ENCODE measurements around the gene CLIP3. TPM values are rescaled to one million over a fixed set of nuclear protein-coding genes. Genes with fewer than 3 reads are reported as not detected.

CLIP3 gene
- total RNA-seq, 1 donor from 2014 or later, result 2.4 TPM

DNA sequence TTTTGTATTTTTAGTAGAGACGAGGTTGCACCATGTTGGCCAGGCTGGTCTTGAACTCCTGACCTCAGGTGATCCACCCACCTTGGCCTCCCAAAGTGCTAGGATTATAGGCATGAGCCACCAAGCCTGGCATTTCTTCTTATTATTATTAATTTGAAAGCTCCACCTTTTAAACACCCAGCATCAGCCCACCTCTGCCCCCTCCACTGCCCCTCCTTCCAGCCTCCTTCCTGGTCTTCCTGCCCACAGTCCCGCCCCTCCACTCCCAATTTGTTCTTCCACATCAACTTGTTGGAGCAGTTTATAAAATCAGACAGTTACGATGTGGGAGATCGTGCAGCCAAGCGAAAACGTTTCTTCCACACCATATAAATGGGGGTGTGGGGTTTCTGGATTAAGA is 7.8 kb upstream of the CLIP3 start:
- Mint-ChIP-seq H3K9me3 (no peaks in the 10 kb centered on the region), H3K27ac (no peak overlapping the region), H3K4me1 (ENCODE audit: low read depth) (peaks cover 14% of the 10 kb centered on the region), H3K27me3 (ENCODE audit: low read depth) (no peaks in the 10 kb centered on the region), H3K4me3 (ENCODE audit: low read depth) (no peak overlapping the region), H3K36me3 (ENCODE audit: low read depth) (peaks cover 8% of the 10 kb centered on the region)
- DNase-seq (ENCODE audit: low spot score), result no peak
- intact Hi-C loops (cut with micrococcal nuclease), result no loop called here

DNA sequence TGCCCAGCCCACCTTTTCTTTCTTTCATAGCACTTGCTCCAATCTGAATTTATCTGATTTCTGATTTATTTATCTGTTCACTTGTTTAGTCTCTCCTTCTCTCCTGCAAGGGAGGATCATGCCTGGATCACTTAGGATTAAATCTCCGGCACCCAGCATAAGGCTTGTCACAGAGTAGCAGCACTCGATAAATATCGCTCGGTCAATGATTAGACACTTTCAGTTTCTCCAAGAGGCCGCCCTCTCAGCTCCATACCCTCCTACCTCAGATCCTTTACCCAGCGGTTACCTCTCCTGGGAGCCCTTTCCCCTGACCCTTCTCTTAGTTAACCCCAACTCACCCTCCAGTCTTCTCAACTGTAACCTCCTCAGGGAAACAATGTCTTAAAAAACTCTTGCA is 1.4 kb downstream of the CLIP3 start:
- H3K36me3 Mint-ChIP-seq (ENCODE audit: low read depth), result peaks cover 24% of the 10 kb centered on the region
- H3K4me1 Mint-ChIP-seq (ENCODE audit: low read depth), result peaks cover 25% of the 10 kb centered on the region
- no peak overlapping the region for H3K27ac Mint-ChIP-seq
- no peak for DNase-seq (ENCODE audit: low spot score)
- H3K27me3 Mint-ChIP-seq (ENCODE audit: low read depth), result no peaks in the 10 kb centered on the region
- no peaks in the 10 kb centered on the region for H3K9me3 Mint-ChIP-seq
- H3K4me3 Mint-ChIP-seq (ENCODE audit: low read depth), result no peak overlapping the region
- intact Hi-C loops (cut with micrococcal nuclease), result no loop called here

DNA sequence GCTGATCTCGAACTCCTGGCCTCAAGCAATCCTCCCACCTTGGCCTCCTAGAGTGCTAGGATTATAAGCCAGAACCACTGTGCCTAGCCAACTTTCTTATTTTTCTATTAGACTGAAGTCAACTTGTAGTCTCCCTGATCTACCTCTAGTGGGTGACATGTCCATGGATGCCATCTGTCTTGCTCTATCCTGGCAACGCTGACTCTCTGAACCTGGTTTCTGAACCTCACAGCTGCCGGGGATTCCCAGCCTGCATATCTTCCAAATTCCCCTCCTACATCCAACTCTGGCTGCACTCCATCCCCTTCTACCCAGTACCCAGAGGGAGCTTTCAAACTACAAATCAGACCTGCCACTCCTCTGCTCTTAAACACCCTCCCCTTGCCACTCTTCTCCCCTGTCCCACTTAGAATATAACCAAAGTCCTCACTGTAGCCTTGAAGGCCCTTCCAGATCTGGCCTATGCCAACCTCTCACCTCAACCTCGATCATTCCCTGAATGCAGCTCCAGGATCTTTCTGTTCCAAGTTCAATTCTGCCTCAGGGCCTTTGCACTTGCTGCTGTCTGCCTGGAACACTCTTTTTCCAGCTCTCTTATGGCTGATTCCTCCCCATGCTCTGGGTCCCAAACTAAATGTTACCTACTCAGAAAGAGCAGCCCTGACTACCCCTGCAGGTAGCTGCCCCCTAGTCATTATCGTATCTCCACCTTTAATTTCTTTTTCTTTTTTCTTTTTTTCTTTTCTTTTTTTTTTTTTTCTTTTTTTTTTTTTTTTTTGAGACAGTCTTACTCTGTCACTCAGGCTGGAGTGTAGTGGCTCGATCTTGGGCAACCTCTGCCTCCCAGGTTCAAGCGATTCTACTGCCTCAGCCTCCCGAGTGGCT is 2.2 kb downstream of the CLIP3 start:
- Mint-ChIP-seq H3K27me3 (ENCODE audit: low read depth) (no peaks in the 10 kb centered on the region), H3K36me3 (ENCODE audit: low read depth) (peaks cover 24% of the 10 kb centered on the region), H3K4me3 (ENCODE audit: low read depth) (no peak overlapping the region), H3K27ac (no peak overlapping the region), H3K4me1 (ENCODE audit: low read depth) (peaks cover 19% of the 10 kb centered on the region), H3K9me3 (no peaks in the 10 kb centered on the region)
- intact Hi-C loops (cut with micrococcal nuclease), result no loop called here
- DNase-seq (ENCODE audit: low spot score), result no peak

DNA sequence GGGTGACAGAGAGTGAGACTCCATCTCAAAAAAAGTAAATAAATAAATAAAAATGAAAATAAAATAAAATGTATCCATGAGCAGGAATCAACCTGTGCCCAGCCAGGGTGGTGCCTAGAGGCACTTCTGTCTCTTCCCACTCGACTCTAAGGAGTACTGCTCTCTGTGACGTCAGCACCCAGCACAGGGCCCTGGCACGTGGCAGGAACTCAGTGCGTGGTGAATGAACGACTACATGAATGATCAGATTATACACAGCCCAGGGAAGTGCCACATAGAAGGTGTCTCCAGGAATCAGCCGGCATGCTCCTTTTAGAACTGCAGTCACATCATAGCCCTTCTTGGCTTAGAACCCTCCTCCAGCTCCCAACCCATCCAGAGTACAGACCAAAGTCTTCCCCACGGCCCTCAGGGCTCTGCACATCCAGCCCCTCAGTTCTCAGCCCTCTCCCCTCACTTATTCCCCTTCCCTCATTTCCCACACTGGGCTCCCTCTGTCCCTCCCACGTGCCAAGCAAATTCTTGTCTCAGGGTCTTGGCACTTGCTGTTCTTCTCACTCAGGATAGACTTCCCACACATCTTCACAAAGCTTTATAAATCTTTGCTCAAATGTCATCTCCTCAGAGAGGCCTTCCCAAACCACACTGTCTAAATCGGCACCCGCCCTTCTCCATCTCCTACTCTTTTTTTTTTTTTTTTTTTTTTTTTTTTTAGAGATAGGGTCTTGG is 4.2 kb downstream of the CLIP3 start:
- DNase-seq (ENCODE audit: low spot score), result no peak
- Mint-ChIP-seq H3K27me3 (ENCODE audit: low read depth) (no peaks in the 10 kb centered on the region), H3K4me1 (ENCODE audit: low read depth) (peaks cover 8% of the 10 kb centered on the region), H3K9me3 (no peaks in the 10 kb centered on the region), H3K4me3 (ENCODE audit: low read depth) (no peak overlapping the region), H3K27ac (no peak overlapping the region), H3K36me3 (ENCODE audit: low read depth) (peaks cover 17% of the 10 kb centered on the region)
- intact Hi-C loops (cut with micrococcal nuclease), result no loop called here

DNA sequence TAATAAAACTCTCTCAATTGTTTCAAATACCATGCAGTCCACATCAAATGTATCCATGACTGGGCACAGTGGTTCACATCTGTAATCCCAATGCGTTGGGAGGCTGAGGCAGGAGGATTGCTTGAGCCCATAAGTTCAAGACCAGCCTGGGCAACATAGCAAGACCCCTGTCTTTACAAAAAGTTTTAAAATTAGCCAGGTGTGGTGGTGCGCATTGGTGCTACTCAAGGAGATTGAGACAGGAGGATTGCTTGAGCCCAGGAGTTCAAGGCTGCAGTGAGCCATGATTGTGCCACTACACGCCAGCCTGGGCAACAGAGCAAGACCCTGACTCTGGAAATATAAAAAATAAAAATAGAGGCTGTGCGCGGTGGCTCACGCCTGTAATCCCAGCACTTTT is 5.0 kb downstream of the CLIP3 start:
- Mint-ChIP-seq H3K27me3 (ENCODE audit: low read depth) (no peaks in the 10 kb centered on the region), H3K9me3 (no peaks in the 10 kb centered on the region), H3K4me1 (ENCODE audit: low read depth) (peaks cover 4% of the 10 kb centered on the region), H3K4me3 (ENCODE audit: low read depth) (no peak overlapping the region), H3K27ac (no peak overlapping the region), H3K36me3 (ENCODE audit: low read depth) (peaks cover 20% of the 10 kb centered on the region)
- DNase-seq (ENCODE audit: low spot score), result no peak
- intact Hi-C loops (cut with micrococcal nuclease), result no loop called here

DNA sequence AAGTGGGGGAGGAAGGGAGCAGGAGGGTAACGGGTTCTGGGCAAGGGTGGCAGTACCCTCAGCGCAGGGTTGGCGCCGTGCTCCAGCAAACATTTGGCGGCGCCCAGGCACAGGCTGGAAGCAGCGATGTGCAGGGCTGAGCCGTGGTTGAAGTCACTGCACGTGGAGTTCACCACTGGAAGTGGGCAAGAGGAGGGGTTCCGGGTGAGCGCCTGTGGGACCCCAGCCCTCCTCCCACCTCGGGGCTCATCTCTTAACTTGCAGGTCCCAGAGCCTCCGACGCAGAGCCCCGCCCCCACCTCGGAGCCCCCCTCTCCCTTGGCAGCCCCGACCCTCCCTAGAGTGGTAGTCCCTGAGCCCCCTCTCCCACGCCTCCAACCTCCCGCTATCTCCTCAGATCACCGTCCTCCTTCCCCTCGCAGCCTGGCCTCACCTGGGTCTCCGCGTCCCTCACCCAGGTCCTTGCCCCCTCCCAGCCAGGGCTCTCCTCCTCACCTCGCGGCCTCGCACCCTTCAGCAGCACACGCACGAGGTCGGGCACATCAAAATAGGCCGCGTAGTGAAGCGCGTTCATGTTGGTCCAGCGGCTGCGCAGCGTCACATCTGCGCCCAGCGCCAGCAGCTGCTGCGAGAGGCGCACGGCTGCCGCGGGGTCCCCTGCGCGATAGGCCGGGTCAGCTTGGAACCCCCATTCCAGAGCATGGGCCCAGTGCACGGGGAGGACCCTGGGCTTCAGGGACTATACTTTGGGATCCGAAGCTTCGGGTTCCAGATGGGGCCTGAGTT is 6.4 kb downstream of the CLIP3 start:
- no peaks in the 10 kb centered on the region for H3K27me3 Mint-ChIP-seq (ENCODE audit: low read depth)
- H3K4me3 Mint-ChIP-seq (ENCODE audit: low read depth), result no peak overlapping the region
- H3K27ac Mint-ChIP-seq, result no peak overlapping the region
- intact Hi-C loops (cut with micrococcal nuclease), result no loop called here
- H3K36me3 Mint-ChIP-seq (ENCODE audit: low read depth), result peaks cover 22% of the 10 kb centered on the region
- DNase-seq (ENCODE audit: low spot score), result no peak
- H3K4me1 Mint-ChIP-seq (ENCODE audit: low read depth), result peaks cover 4% of the 10 kb centered on the region
- no peaks in the 10 kb centered on the region for H3K9me3 Mint-ChIP-seq

DNA sequence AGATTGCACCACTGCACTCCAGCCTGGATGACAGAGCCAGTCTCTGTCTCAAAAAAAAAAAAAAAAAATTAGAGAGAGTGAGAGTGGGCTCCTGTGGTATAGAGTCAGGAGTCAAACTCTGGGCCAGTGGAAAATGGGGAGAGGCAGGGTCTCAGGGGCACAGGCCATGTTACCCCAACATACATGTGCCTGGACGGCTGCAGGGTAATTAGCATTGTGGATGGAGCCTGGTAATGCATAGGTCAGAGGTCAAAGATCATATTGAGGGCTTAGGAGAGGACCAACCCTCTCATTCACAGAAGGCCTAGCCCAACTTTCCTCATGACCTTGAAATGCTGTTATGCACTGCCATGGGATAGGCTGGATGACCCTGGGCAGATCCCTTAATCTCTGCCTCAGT is 7.1 kb downstream of the CLIP3 start:
- Mint-ChIP-seq H3K27ac (no peak overlapping the region), H3K4me1 (ENCODE audit: low read depth) (peaks cover 3% of the 10 kb centered on the region), H3K36me3 (ENCODE audit: low read depth) (peaks cover 25% of the 10 kb centered on the region), H3K9me3 (no peaks in the 10 kb centered on the region), H3K27me3 (ENCODE audit: low read depth) (no peaks in the 10 kb centered on the region), H3K4me3 (ENCODE audit: low read depth) (no peak overlapping the region)
- DNase-seq (ENCODE audit: low spot score), result no peak
- intact Hi-C loops (cut with micrococcal nuclease), result no loop called here

DNA sequence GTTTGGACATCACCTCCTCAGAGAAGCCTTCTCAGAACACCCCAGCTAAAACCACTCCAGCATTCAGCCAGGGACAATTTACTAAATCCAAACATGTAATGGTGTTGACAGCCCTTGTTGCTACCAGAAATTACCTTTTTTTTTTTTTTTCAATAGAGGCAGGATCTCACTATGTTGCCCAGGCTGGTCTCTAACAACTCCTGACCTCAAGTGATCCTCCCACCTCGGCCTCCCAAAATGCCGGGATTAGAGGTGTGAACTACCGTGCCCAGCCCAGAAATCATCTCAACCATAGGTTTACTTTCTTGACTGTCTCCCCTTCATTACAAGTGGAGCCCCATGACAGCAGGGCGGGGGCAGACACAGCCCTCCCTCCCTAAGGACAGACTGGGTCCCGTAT is 9.2 kb downstream of the CLIP3 start:
- H3K4me1 Mint-ChIP-seq (ENCODE audit: low read depth), result no peaks in the 10 kb centered on the region
- no peaks in the 10 kb centered on the region for H3K9me3 Mint-ChIP-seq
- peaks cover 22% of the 10 kb centered on the region for H3K36me3 Mint-ChIP-seq (ENCODE audit: low read depth)
- no peak overlapping the region for H3K4me3 Mint-ChIP-seq (ENCODE audit: low read depth)
- H3K27me3 Mint-ChIP-seq (ENCODE audit: low read depth), result no peaks in the 10 kb centered on the region
- H3K27ac Mint-ChIP-seq, result no peak overlapping the region
- intact Hi-C loops (cut with micrococcal nuclease), result no loop called here
- DNase-seq (ENCODE audit: low spot score), result no peak

DNA sequence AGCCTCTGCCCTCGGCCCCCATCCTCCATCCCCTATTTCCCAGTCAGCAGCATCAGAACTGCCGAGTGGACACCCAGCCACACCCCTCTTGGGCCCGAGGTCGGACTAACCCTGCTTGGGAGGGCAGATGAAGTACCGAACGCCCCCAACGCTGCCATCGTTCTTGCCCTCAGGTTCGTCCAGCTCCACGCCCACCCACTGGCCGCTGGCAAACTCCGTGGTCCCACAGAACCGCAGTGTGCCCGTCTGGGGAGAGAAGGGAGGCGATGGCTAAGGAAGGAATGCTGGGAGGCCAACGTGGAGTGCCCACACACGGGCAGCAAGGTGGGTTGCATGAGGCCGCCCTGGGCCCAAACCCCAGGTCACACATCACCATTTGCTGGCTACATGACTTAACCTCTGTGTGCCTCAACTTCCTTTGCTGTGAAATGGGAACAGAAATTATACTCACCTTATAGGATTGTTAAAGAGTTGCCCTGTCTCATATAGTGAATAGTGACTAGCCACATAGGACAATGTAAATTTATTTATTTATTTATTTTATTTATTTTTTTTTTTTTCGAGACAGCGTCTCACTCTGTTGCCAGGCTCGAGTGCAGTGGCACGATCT is 13.5 kb downstream of the CLIP3 start:
- Mint-ChIP-seq H3K27ac (no peak overlapping the region), H3K4me3 (ENCODE audit: low read depth) (no peak overlapping the region), H3K27me3 (ENCODE audit: low read depth) (no peaks in the 10 kb centered on the region), H3K36me3 (ENCODE audit: low read depth) (peaks cover 19% of the 10 kb centered on the region), H3K9me3 (no peaks in the 10 kb centered on the region), H3K4me1 (ENCODE audit: low read depth) (peaks cover 16% of the 10 kb centered on the region)
- DNase-seq (ENCODE audit: low spot score), result no peak
- intact Hi-C loops (cut with micrococcal nuclease), result no loop called here

DNA sequence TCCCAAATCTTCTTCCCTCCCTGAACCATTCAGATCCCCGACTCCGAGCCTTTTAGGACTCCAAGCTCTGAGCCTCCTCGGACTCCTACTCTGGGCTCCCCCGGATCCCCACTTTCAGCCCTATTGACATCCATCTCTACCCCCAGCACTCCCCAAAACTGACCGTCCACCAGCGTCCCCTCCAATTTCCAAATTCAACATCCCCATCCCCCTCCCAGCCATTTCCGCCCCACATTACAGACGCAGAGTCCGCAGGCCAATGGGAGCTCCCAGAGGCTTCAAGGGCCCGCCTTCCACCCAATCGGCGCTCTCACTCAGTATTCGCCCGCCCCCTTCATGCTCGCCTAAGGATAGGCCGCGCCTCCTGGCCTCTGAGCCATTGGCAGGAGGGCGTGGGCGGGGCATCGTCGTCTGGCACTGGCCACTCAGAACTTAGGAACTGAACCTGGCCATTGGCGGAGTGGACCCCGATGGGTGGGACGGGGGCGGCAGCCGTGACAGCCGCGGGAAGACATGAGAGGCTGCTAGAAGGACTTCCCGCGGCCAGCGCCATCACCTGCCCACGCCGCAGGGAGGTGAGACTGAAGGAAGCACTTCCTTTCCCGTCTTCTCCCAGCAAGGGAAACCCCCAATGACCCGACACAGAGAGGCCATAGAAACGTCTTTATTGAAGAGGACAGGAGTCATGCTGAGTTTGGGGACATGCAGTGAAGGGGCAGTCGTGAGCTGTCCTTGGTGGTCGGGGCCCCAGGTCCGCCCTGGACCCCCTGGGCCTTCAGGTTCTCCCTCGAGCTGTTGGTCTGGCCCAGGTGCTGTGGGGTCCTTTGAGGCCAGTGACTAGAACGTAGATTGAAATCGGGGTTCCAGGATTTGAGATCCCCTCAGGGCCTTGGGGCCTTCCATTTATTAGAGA is 18.4 kb downstream of the CLIP3 start, which contains the start of gene ALKBH6:
Gene ALKBH6 (minus strand): TSS at position 202 of the 913 bp plus-strand sequence. CDS start 816 bp downstream, outside the sequence.
- intact Hi-C loops (cut with micrococcal nuclease), result loop anchor here (1.0 kb wide), 3 partner anchors 19 to 101 kb away; partner anchors contain the start of genes SDHAF1, TBCB, THAP8 and WDR62
- Mint-ChIP-seq H3K27ac (peak within 1 kb of the TSS; percentile 92), H3K36me3 (ENCODE audit: low read depth) (peaks cover 8% of the 10 kb centered on the region), H3K9me3 (no peaks in the 10 kb centered on the region), H3K27me3 (ENCODE audit: low read depth) (no peaks in the 10 kb centered on the region), H3K4me3 (ENCODE audit: low read depth) (peak within 1 kb of the TSS; percentile 93), H3K4me1 (ENCODE audit: low read depth) (peaks cover 33% of the 10 kb centered on the region)
- peak; percentile 99 for DNase-seq (ENCODE audit: low spot score)

DNA sequence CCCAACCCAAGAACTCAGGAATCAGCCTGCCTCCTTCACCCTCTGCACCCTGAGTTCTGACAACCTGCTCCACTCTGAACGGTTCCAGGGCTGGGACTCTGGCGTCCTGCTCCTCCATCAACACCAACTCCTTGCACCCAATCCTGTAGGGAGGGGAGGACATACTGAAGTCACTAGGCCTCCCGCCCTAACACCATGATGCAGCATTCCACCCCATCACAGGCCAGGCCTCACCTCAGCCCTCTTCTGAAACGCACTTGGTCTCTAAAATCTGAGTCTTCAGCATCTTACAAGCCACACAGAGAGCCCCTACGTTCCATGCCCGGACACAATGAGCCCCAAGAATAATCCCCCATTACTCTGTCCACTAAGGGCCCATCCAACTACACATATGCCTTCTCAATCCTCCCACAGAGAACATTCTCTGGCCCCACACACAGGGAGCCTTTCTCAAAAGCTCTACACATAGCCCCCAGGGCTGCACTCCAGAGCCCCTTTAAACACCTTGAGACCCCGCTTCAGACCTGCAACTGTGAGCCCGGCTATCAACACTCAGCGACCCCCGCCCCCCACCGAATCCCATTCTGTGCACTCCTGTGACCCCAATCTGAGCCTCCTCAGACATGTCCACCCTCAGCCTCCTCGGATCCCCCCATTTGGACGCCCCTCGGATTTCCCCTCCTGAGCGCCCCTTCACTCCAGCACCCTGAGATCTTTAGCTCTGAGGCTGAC is 19.2 kb downstream of the CLIP3 start:
- H3K27me3 Mint-ChIP-seq (ENCODE audit: low read depth), result no peaks in the 10 kb centered on the region
- H3K9me3 Mint-ChIP-seq, result no peaks in the 10 kb centered on the region
- peaks cover 8% of the 10 kb centered on the region for H3K36me3 Mint-ChIP-seq (ENCODE audit: low read depth)
- peak overlapping the region; percentile 92 for H3K27ac Mint-ChIP-seq
- H3K4me3 Mint-ChIP-seq (ENCODE audit: low read depth), result peak overlapping the region; percentile 93
- DNase-seq (ENCODE audit: low spot score), result no peak
- intact Hi-C loops (cut with micrococcal nuclease), result loop anchor here (1.0 kb wide), 3 partner anchors 18 to 102 kb away; partner anchors contain the start of genes SDHAF1, TBCB, THAP8 and WDR62
- H3K4me1 Mint-ChIP-seq (ENCODE audit: low read depth), result peaks cover 38% of the 10 kb centered on the region

Measured in activated T-helper 2 cell treated with anti-CD3 and anti-CD28 coated beads, Interferon-gamma antibody, Interleukin-2, Interleukin-4, amounts not matched to agents 10 μg/mL and 5 μg/mL and 100 μg/mL, durations not matched to agents 14 hours and 24 hours and 36 hours (primary cell).